Adipose tissue (tissue), 3 donors: ENCODE data around the gene TCP11L2. TPM values are rescaled to one million over a fixed set of nuclear protein-coding genes. Genes with fewer than 3 reads are reported as not detected.

Source experiments
- H3K27ac ChIP-seq: one replicate; pipeline ENCODE4 v1.5.1; 2013; ENCODE audit warnings: low read depth, low read length
- WGBS, 3 donors: extraction: QIAGEN DNeasy Blood & Tissue Kit; methylation state at CpG; one replicate each; pipeline ENCODE4 v1.1.7; 2013; 5-methylcytosine and 5-hydroxymethylcytosine counted together
- polyA plus RNA-seq, 3 donors: library from polyadenylated mRNA; stranded (reverse); fragments of 200-250 nt; gene quantifications; one replicate each; pipeline ENCODE4 v1.2.3, GENCODE V29; 2013
- donor health status: healthy with polysubstance abuse.
- donor health status: Bipolar disorder and iron deficiency.
- donor health status: healthy.

The TCP11L2 gene
- polyA plus RNA-seq, 3 donors, result 4.0 to 9.2 (median 5.0) TPM

- no peak overlapping the region for H3K27ac ChIP-seq
- 85 to 93% (median 89%) methylated on average over 7 of the region's 7 CpGs for WGBS, 3 donors
Observed at GRCh38 chr12:106328735-106329134, 26.2 kb downstream of the TCP11L2 start.

GRCh38 chr12:106329231-106329982 lies 26.9 kb downstream of the TCP11L2 start:
- WGBS, 3 donors, result 30 to 81% (median 74%) methylated on average over 12 of the region's 12 CpGs
- H3K27ac ChIP-seq, result no peak overlapping the region

GRCh38 chr12:106331599-106331998 lies 29.1 kb downstream of the TCP11L2 start:
- no peak overlapping the region for H3K27ac ChIP-seq
- 82 to 94% (median 92%) methylated on average over 2 of the region's 2 CpGs for WGBS, 3 donors

GRCh38 chr12:106332536-106332935 lies 30.0 kb downstream of the TCP11L2 start:
- no peak overlapping the region for H3K27ac ChIP-seq

GRCh38 chr12:106333010-106333409 lies 30.5 kb downstream of the TCP11L2 start:
- WGBS, 3 donors, result 65 to 90% (median 90%) methylated on average over 2 of the region's 2 CpGs
- H3K27ac ChIP-seq, result no peak overlapping the region

GRCh38 chr12:106333756-106334155 lies 31.2 kb downstream of the TCP11L2 start:
- 77 to 94% (median 84%) methylated on average over 2 of the region's 2 CpGs for WGBS, 3 donors
- H3K27ac ChIP-seq, result no peak overlapping the region

GRCh38 chr12:106341086-106341877 lies 38.7 kb downstream of the TCP11L2 start:
- H3K27ac ChIP-seq, result no peak overlapping the region
- WGBS, 3 donors, result 26 to 78% (median 70%) methylated on average over 2 of the region's 2 CpGs

- 19 to 49% (median 41%) methylated on average over 9 of the region's 9 CpGs for WGBS, 3 donors
- H3K27ac ChIP-seq, result no peak overlapping the region
Observed at GRCh38 chr12:106342397-106343213, 40.1 kb downstream of the TCP11L2 start.

- WGBS, 3 donors, result 56 to 75% (median 71%) methylated on average over 2 of the region's 2 CpGs
- H3K27ac ChIP-seq, result no peak overlapping the region
Observed at GRCh38 chr12:106343214-106343528, 40.6 kb downstream of the TCP11L2 start.

GRCh38 chr12:106344131-106344530 lies 41.6 kb downstream of the TCP11L2 start:
- WGBS, 3 donors, result 81 to 95% (median 92%) methylated on average over 5 of the region's 5 CpGs
- H3K27ac ChIP-seq, result no peak overlapping the region

- no peak overlapping the region for H3K27ac ChIP-seq
- 54 to 74% (median 71%) methylated on average over 5 of the region's 5 CpGs for WGBS, 3 donors
Observed at GRCh38 chr12:106345746-106346145, 43.2 kb downstream of the TCP11L2 start.

- WGBS, 3 donors, result 51 to 66% (median 58%) methylated on average over 4 of the region's 4 CpGs
Observed at GRCh38 chr12:106348411-106348810, 45.9 kb downstream of the TCP11L2 start.

GRCh38 chr12:106353175-106353574 lies 50.6 kb downstream of the TCP11L2 start:
- 72 to 84% (median 74%) methylated on average over 6 of the region's 6 CpGs for WGBS, 3 donors
- H3K27ac ChIP-seq, result no peak overlapping the region

More at GRCh38 chr12:106348411-106348810, 45.9 kb downstream of the TCP11L2 start:
- H3K27ac ChIP-seq, result no peak overlapping the region

- peak within 1 kb of the TSS; percentile 80 for H3K27ac ChIP-seq
- 0% methylated on average over 63 of the region's 63 CpGs for WGBS, 3 donors
Observed at GRCh38 chr12:106357549-106358395, 55.2 kb downstream of the TCP11L2 start, which contains the start of gene POLR3B. POLR3B (plus strand) TSS chr12:106357748; CDS start chr12:106357880, 132 bp downstream.

GRCh38 chr12:106358396-106359241 lies 56.1 kb downstream of the TCP11L2 start:
- H3K27ac ChIP-seq, result no peak overlapping the region
- 33 to 37% (median 37%) methylated on average over 17 of the region's 17 CpGs for WGBS, 3 donors

- 45 to 81% (median 75%) methylated on average over 7 of the region's 7 CpGs for WGBS, 3 donors
- no peak overlapping the region for H3K27ac ChIP-seq
Observed at GRCh38 chr12:106359646-106360399, 57.3 kb downstream of the TCP11L2 start.
